ENCODE measurements around the gene AKT3.

DNA sequence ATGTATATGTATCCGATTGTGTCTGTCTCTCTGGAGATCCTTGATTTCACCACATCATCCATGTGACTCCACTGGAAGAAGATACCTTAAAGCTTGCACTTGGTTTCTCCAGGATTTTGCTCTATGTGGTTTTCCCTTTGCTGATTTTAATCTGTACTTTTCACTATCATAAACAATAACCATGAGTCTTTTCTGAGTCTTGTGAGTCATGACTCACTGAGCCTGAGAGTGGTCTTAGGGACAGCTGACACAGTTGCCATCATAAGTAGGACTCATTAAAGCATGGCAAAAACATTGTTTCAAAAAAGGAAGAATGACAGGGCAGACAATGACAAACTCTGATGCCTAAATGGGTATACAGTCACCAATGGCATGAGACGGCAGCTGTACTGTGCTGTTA is 226.2 kb downstream of the AKT3 start:
- TF ChIP-seq TCF12 (IDR thresholded peaks at IDR 0.05; ENCODE audit: low read depth) (no peak), EP300 (IDR thresholded peaks at IDR 0.05; ENCODE audit: borderline replicate concordance) (no peak)
